Stimulated activated CD8-positive, alpha-beta memory T cell treated with anti-CD3 and anti-CD28 coated beads, Interleukin-2, amount 100 ng/mL, for 1 hour (primary cell): ENCODE data around the gene ANKDD1B.
"Not testable (repeated sequence)": the region's sequence is repeated elsewhere in the genome, so short reads cannot be mapped to it uniquely, and the experiment has no call there.

Source experiments
- DNase-seq, 2 donors: peaks; one replicate each; pipeline ENCODE4 v3.0.0-alpha.2; 2020; ENCODE audit warnings: low read depth in 2 of 2

The ANKDD1B gene

GRCh38 chr5:75611311-75612225 is at the start of gene ANKDD1B:
ANKDD1B (plus strand) TSS chr5:75611453; CDS start chr5:75611635, 182 bp downstream.
- DNase-seq, result no peak

- DNase-seq, result not testable (repeated sequence)
These were observed 45.1 kb upstream of the ANKDD1B start for GRCh38 chr5:75565991-75566709.

DNA sequence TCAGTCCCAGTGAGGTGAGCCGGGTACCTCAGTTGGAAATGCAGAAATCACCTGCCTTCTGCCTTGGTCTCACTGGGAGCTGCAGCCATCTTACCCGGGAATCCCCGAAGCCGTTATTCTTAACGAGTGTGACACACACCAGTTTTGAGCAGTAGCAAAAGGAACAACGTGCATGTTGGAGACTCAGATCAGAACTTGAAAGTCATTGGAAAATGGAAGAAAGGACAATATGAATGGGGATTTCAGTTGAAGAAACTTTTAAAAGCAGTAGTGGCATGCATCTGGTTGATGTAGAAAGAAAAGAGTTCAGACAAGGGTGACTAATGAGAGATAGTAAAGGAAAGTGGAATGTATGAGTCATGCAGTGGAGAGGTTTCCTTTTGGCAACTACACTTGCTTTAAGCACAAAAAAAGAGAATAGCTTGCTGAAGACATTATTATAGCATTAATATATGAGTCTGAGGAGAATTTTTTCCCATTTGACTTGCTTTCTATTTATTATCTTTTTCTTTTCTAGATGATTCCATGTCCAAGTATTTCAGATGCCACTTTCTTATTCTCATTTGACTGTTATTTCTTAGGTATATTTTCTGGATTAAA is 44.4 kb upstream of the ANKDD1B start:
- DNase-seq, result no peak

DNA sequence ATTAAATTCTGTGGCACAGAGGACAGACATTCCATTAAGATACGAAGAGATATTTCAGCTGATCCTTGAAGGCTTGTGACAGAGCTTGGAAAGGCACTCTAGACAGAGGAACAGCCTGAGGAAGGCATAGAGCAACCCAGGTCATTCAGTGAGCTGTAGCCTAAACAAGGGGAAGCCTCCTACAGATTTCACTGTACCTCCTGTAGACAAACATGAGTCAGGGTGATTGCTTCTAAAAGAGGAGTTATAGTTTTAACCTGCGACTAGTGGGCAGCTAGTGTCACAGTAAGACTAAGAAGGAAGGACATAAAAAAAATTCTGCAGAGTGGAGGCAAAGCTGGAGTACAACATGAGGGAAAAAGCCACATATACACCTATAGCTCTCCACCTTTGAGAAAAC is 43.5 kb upstream of the ANKDD1B start:
- no peak for DNase-seq

DNA sequence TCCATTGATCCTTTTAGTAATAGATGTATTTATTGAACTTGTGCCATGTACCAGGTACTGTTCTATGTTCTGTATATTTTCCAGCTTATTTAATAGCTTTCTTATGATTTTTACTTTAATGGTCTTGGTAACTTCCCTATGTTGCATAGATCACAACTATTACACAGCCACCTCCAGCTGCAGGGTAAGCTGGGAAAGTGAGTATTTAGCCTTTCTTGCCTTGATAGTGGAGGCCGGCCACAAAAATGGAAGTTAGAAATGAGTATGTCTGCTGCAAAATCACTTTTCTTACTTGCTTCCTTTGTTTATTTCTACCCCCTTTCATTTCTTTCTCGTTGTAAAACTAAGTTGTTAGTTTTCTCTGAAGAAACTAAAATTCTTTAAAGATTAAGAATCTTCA is 43.1 kb upstream of the ANKDD1B start:
- DNase-seq, result no peak

DNA sequence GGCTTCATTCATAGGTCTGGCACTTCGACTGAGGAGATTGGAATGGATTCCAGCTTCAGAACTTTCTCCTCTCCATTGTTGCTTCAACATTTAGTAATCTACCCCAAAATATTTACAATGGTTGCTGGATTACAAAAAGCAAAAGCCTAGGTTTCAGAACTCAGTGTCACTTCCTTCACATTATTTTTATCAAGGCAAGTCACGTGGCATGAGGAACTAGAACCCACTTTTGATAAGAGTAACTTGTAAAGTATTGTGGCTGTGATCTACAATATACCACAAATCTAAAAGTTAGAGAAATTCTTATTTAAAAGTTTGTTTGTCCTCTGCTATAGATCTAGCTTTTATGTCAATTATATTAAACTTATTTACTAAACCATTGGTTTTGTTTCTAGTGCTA is 39.7 kb upstream of the ANKDD1B start:
- DNase-seq, result no peak

DNA sequence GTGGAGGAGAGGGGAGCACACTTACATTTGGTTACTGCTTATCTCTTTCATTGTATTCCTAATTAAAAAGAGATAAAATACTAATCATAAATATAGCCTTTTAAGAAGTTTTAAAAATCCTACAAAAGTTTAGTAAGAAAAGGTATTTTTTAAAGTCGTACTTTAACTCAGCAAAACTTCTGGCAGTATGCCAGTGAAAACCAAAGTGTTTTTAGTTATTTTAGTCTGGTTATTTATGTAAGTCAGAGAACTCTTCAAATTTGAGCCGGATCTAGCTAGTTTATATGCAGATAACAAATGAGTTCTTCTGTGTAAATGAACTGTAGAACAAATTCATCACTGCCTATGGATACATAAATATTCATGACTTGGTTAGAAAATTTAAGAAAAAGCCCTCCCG is 36.5 kb upstream of the ANKDD1B start:
- no peak for DNase-seq

DNA sequence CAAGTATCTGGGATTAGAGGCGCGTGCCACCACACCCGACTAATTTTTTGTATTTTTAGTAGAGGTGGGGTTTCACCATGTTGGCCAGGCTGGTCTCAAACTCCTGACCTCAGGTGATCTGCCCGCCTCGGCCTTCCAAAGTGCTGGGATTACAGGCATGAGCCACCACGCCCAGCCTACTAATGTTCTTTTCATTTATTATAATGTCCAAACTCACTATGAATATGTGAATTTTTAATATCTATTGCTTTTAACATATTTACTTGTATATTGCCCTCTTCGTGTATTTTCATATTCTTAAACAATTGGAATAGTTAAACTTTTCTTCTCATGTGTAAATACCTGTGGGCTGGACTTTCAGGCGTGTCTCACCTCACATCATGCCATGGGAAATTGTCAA is 33.0 kb upstream of the ANKDD1B start:
- DNase-seq, result not testable (repeated sequence)

DNA sequence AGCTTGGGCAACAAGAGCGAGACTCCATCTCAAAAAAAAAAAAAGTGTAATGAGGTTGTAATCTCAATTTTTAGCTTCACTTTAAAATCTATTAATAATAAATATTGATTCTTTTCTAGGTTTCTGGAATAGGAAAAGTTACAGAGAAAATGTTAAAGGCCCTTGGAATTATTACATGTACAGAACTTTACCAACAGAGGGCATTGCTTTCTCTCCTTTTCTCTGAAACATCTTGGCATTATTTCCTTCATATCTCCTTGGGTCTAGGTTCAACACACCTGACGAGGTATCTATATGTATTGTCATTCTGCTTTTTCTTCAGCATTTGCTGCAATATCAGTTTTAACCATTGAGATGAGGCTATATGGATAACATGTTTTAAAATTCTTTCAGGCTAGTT is 26.6 kb upstream of the ANKDD1B start:
- no peak for DNase-seq

GRCh38 chr5:75588666-75589065 is 22.6 kb upstream of the ANKDD1B start:
- no peak for DNase-seq

GRCh38 chr5:75600535-75600934 is 10.7 kb upstream of the ANKDD1B start:
- DNase-seq, result no peak

DNA sequence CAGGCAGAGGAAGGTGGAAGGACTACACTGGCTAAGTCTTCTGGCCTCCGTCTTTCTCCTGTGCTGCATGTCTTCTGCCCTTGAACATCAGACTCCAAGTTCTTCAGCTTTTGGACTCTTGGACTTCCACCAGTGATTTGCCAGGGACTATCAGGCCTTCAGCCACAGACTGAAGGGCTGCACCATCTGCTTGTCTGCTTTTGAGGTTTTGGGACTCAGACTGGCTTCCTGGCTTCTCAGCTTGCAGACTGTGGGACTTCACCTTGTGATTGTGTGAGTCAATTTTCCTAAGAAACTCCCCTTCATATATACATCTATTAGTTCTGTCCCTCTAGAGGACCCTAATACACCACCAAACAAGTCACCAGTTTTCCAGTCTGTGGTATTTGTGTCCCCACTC is 9.7 kb upstream of the ANKDD1B start:
- DNase-seq, result no peak

DNA sequence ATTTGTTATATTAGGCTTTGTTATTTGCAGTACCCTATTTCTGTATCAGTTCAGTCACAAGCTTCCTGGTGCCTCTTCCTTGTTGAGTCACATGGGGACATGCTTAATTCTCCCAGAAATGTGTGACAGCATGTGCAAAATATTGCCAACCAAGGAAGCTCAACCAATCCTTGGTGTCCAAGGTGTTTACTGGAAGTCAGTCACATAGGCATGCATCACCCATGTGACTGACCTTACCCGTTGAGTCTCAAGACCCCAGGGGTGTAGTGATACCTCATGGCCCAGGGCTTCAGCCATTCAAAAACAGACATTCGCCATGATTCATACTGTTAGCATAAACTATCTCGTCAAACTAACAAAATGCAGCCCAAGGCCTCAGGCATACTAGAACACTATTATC is 9.3 kb upstream of the ANKDD1B start:
- DNase-seq, result no peak

DNA sequence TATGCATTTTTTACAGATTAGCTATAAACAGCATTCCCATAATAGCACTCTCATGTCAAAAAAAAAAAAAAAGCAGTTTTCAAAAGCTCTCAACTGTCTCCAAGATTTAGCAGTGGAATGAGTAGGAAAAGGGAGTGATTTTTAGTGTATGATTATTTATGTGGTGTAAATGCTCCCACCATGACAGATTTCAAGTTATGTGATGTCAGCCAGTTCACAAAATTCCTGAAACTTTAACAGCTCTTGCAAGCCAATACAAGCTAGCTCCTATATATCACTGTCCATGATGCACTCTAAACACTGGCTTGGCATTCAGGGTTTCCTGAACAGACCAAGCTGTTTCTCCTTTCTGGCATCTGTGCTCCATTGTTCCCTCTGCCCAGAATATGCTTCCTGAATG is 7.9 kb upstream of the ANKDD1B start:
- no peak for DNase-seq

DNA sequence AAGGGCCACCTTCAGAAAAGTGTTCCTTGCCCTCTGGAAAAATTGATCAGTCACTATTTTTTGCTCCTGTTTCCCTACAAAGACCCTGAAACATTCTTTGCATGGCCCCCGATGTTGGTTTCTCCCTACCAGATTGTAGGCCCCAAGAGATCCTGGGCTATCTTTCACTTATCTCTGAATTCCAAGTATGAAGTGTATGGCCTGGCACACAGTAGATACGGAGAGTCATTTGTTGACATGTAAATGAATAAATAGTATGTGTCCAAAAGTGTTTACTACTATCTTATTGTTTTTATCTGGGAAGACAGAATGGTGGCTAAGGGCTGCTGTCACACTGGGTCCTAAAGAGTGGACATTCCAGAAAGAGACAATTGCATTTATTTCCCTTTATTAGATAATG is 7.4 kb upstream of the ANKDD1B start:
- DNase-seq, result no peak

DNA sequence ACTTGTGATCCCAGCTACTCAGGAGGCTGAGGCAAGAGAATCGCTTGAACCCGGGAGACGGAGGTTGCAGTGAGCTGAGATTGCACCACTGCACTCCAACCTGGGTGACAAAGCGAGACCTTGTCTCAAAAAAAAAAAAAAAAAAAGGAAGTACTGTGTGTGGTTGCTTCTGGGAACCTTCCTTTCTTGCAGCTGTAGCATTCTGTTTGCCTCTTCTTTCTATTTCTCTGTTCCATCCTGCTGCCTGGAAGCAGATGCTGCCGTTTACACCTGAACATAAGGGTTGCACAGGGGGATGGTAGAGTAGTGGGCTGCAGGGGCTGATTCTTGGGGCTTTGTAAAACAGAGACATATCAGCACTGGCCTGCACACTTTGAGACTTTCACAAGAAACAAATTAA is 3.9 kb upstream of the ANKDD1B start:
- not testable (repeated sequence) for DNase-seq

- no peak for DNase-seq
These were observed 2.4 kb upstream of the ANKDD1B start for GRCh38 chr5:75608870-75609269.

GRCh38 chr5:75610201-75610600 is 1.1 kb upstream of the ANKDD1B start:
- DNase-seq, result no peak

GRCh38 chr5:75610859-75611310 is 368 bp upstream of the ANKDD1B start:
- DNase-seq, result not testable (repeated sequence)

- no peak for DNase-seq
These were observed 945 bp downstream of the ANKDD1B start for GRCh38 chr5:75612226-75612569.

DNA sequence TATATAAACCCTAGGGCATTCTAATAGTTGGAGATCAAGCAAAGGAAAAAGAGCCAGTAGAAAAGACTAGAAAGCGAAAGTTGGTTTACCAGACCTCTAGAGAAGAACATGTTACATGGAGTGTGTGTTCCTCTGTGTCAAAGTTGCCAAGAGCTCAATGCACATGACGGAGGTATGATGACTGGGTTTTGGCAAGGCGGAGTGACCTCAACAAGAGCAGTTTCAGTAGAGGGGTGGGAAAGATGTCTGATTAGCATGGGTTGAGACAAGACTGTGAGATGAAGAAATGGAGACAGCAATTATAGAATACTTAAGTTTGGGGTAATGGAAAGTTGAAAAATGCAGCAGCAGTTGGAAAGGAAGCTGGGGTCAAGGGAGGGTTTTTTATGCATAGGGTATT is 1.6 kb downstream of the ANKDD1B start:
- DNase-seq, result no peak

DNA sequence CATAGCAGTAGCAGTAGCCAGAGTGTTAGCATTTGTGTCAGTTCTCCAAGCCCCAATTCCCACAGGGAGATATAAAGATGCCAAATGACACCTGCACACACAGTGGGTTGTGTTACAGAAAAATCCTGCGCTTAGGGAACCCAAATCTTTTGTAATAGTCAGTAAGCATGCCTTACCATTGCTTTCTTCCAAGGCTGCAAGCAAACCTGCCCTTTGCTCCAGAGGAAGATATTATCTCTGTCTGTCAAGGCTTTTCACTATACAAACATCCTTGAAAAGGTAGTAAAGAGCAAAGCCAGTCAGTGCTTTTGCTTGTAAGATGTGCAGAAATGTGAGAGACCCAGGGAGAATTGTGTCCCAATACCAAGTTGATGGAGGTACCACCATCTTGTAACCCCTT is 2.9 kb downstream of the ANKDD1B start:
- no peak for DNase-seq
